Caco-2 (cell line): ENCODE measurements around the gene TCTN3. TPM values are rescaled to one million over a fixed set of nuclear protein-coding genes. Genes with fewer than 3 reads are reported as not detected.

ENCODE experiments used
- BruUV-seq: library from RNA; stranded (reverse); fragments of 400-500 nt; replicated peaks from 2 replicates; lab custom pipeline; 2021; lab: Mats Ljungman, UMichigan
- CTCF ChIA-PET: fragments of 300-600 bp; sonication (Branson Sonifier 250); formaldehyde crosslinking; loops from one replicate; lab custom pipeline; 2022; ENCODE audit warnings: antibody characterized with exemption; lab: Charles Lee
- POLR2A ChIA-PET: fragments of 300-600 bp; sonication (Branson Sonifier 250); formaldehyde crosslinking; loops from one replicate; lab custom pipeline; 2022; ENCODE audit warnings: antibody characterized with exemption; lab: Charles Lee
- DNase-seq, 2 experiments: peaks; one replicate each; pipeline versions ENCODE4 v3.0.0 to v3.0.0-alpha.2; 2020 to 2022
- H3K27me3 ChIP-seq: replicated peaks from 2 replicates; pipeline ENCODE4 v1.6.0; 2011; ENCODE audit warnings: low read length; ENCODE audit not compliant: control insufficient read depth, insufficient read depth
- H3K36me3 ChIP-seq: 2 replicates; pipeline ENCODE4 v1.5.1; 2011; ENCODE audit warnings: low read length; ENCODE audit not compliant: control insufficient read depth, insufficient read depth
- H3K4me1 ChIP-seq: fragments of 250-450 bp; sonication (Bioruptor Pico); 2 replicates; pipeline ENCODE4 v1.5.1; 2020; ENCODE audit warnings: mild to moderate bottlenecking
- H3K4me3 ChIP-seq: 2 replicates; pipeline ENCODE4 v1.5.1; 2011; ENCODE audit warnings: low read depth, mild to moderate bottlenecking, control low read depth, low read length
- H3K9me3 ChIP-seq: fragments of 250-450 bp; sonication (Bioruptor Pico); 2 replicates; pipeline ENCODE4 v1.5.1; 2020; ENCODE audit warnings: mild to moderate bottlenecking, moderate library complexity
- H3K27ac Mint-ChIP-seq: one replicate; pipeline ENCODE4 v1.8.0; 2022; ENCODE audit warnings: mixed read lengths; ENCODE audit not compliant: unreplicated experiment
- H3K27me3 Mint-ChIP-seq: one replicate; pipeline ENCODE4 v1.8.0; 2022; ENCODE audit warnings: mixed read lengths; ENCODE audit not compliant: insufficient read depth, unreplicated experiment
- H3K36me3 Mint-ChIP-seq: one replicate; pipeline ENCODE4 v1.8.0; 2022; ENCODE audit warnings: mild to moderate bottlenecking, mixed read lengths; ENCODE audit not compliant: insufficient read depth, unreplicated experiment
- H3K4me1 Mint-ChIP-seq: one replicate; pipeline ENCODE4 v1.8.0; 2022; ENCODE audit warnings: low read depth, mixed read lengths; ENCODE audit not compliant: unreplicated experiment
- H3K4me3 Mint-ChIP-seq: one replicate; pipeline ENCODE4 v1.8.0; 2022; ENCODE audit warnings: mild to moderate bottlenecking, moderate library complexity, mixed read lengths; ENCODE audit not compliant: unreplicated experiment
- H3K9me3 Mint-ChIP-seq: one replicate; pipeline ENCODE4 v1.8.0; 2022; ENCODE audit warnings: mixed read lengths; ENCODE audit not compliant: unreplicated experiment
- CTCF ChIP-seq, 2 experiments: fragments of 200-600 bp in 1 of 2; IDR thresholded peaks; 1 replicate in 1 of 2; 2 replicates in 1 of 2; pipeline versions ENCODE4 v1.5.1 to v1.8.0; 2011 to 2022; ENCODE audit warnings: antibody characterized with exemption in 1 of 2, control low read depth in 1 of 2, inconsistent platforms in 1 of 2, low read depth in 1 of 2, low read length in 1 of 2, mild to moderate bottlenecking in 1 of 2, moderate library complexity in 1 of 2; ENCODE audit not compliant: insufficient read depth in 1 of 2, severe bottlenecking in 1 of 2, unreplicated experiment in 1 of 2
- intact Hi-C: fragments of 100-400 bp; cut with micrococcal nuclease; formaldehyde crosslinking; loops from one replicate; pipeline ENCODE4 v1.10.0; 2022; ENCODE audit not compliant: unreplicated experiment
- total RNA-seq: library from RNA; stranded (reverse); gene quantifications from 2 replicates; pipeline ENCODE4 v1.2.3, GENCODE V29; 2022

TCTN3 gene
- total RNA-seq, 1 experiment from 2014 or later, result 52.1 TPM

- BruUV-seq, result no TSS peak
- ChIA-PET POLR2A (interaction anchor here (0.6 kb wide), 1 partner anchor 174 kb away, joined by 3 read pairs; no protein-coding TSS in a partner anchor), CTCF (no interaction called here)
- no peaks in the 10 kb centered on the region; the same call in 1 of the 2 replicates for H3K9me3 ChIP-seq
- H3K9me3 Mint-ChIP-seq, result peaks cover 10% of the 10 kb centered on the region
- H3K27me3 Mint-ChIP-seq, result no peaks in the 10 kb centered on the region
- no peak for DNase-seq
- no peak overlapping the region for H3K4me3 ChIP-seq
- H3K4me3 Mint-ChIP-seq, result no peak overlapping the region
- peaks cover 70% of the 10 kb centered on the region for H3K36me3 Mint-ChIP-seq
- TF ChIP-seq CTCF (IDR thresholded peaks at IDR 0.05; ENCODE audit: insufficient read depth in 1 of 2, low read depth in 1 of 2, low read length in 1 of 2, severe bottlenecking in 1 of 2, unreplicated experiment in 1 of 2), result no peak
- no peak overlapping the region for H3K27ac Mint-ChIP-seq
- H3K4me1 ChIP-seq, result peaks cover 15% of the 10 kb centered on the region
- intact Hi-C loops, result no loop called here
- H3K4me1 Mint-ChIP-seq, result peaks cover 12% of the 10 kb centered on the region
- H3K27me3 ChIP-seq, result no peaks in the 10 kb centered on the region
- peaks cover 11% of the 10 kb centered on the region for H3K36me3 ChIP-seq
These were observed 43.5 kb downstream of the TCTN3 start for GRCh38 chr10:95650232-95650631.

- no peaks in the 10 kb centered on the region for H3K27me3 Mint-ChIP-seq
- peaks cover 10% of the 10 kb centered on the region for H3K9me3 Mint-ChIP-seq
- Histone ChIP-seq H3K27me3 (no peaks in the 10 kb centered on the region), H3K36me3 (peaks cover 11% of the 10 kb centered on the region), H3K4me1 (peaks cover 18% of the 10 kb centered on the region), H3K4me3 (no peak overlapping the region), H3K9me3 (no peaks in the 10 kb centered on the region; the same call in 1 of the 2 replicates)
- BruUV-seq, result no TSS peak
- ChIA-PET CTCF (no interaction called here), POLR2A (no interaction called here)
- intact Hi-C loops, result no loop called here
- peaks cover 17% of the 10 kb centered on the region for H3K4me1 Mint-ChIP-seq
- TF ChIP-seq CTCF (IDR thresholded peaks at IDR 0.05; ENCODE audit: insufficient read depth in 1 of 2, low read depth in 1 of 2, low read length in 1 of 2, severe bottlenecking in 1 of 2, unreplicated experiment in 1 of 2), result no peak
- peaks cover 81% of the 10 kb centered on the region for H3K36me3 Mint-ChIP-seq
- H3K27ac Mint-ChIP-seq, result no peak overlapping the region
- H3K4me3 Mint-ChIP-seq, result no peak overlapping the region
- no peak for DNase-seq
These were observed 45.6 kb downstream of the TCTN3 start for GRCh38 chr10:95648138-95648537.

GRCh38 chr10:95646160-95646559, 47.6 kb downstream of the TCTN3 start:
- intact Hi-C loops, result no loop called here
- Histone ChIP-seq H3K4me1 (peaks cover 18% of the 10 kb centered on the region), H3K4me3 (no peak overlapping the region), H3K36me3 (peaks cover 7% of the 10 kb centered on the region), H3K9me3 (no peaks in the 10 kb centered on the region), H3K27me3 (no peaks in the 10 kb centered on the region)
- TF ChIP-seq CTCF (IDR thresholded peaks at IDR 0.05; ENCODE audit: insufficient read depth in 1 of 2, low read depth in 1 of 2, low read length in 1 of 2, severe bottlenecking in 1 of 2, unreplicated experiment in 1 of 2), result no peak
- H3K36me3 Mint-ChIP-seq, result peaks cover 77% of the 10 kb centered on the region
- peaks cover 17% of the 10 kb centered on the region for H3K4me1 Mint-ChIP-seq
- H3K27ac Mint-ChIP-seq, result no peak overlapping the region
- ChIA-PET POLR2A (no interaction called here), CTCF (no interaction called here)
- no TSS peak for BruUV-seq
- no peaks in the 10 kb centered on the region for H3K27me3 Mint-ChIP-seq
- peaks cover 3% of the 10 kb centered on the region for H3K9me3 Mint-ChIP-seq
- H3K4me3 Mint-ChIP-seq, result no peak overlapping the region
- DNase-seq, result no peak
